Measurements from ENCODE around the gene MICALL1. TPM values are rescaled to one million over a fixed set of nuclear protein-coding genes. Genes with fewer than 3 reads are reported as not detected.

MICALL1 gene
- total and polyA plus RNA-seq, 2 of the 4 experiments (the other 2 are of a cell fraction), result 12.4 to 22.3 TPM

GRCh38 chr22:37932401-37932800 is 26.3 kb downstream of the MICALL1 start:
- POLR2A ChIA-PET (ENCODE audit: unreplicated experiment), result no interaction called here

More at GRCh38 chr22:37932401-37932800, 26.3 kb downstream of the MICALL1 start:
- Histone ChIP-seq H3K9ac (ENCODE audit: low read depth, low read length) (no peak overlapping the region), H2AK9ac (replicated peaks; ENCODE audit: low read depth, low read length, poor library complexity) (no peak overlapping the region), H3K56ac (ENCODE audit: extremely low read depth, insufficient read depth, low read length) (no peak overlapping the region), H2AFZ (replicated peaks; ENCODE audit: low read length, poor library complexity) (no peak overlapping the region), H2AK5ac (ENCODE audit: low read depth, low read length) (no peak overlapping the region), H3K18ac (ENCODE audit: low read depth, low read length) (no peak overlapping the region), H3K4me2 (ENCODE audit: low read depth, low read length) (no peak overlapping the region), H3K14ac (replicated peaks; ENCODE audit: low read depth, low read length) (no peak overlapping the region), H2BK120ac (ENCODE audit: low read depth, low read length) (no peak overlapping the region), H4K20me1 (ENCODE audit: insufficient read depth, low read length) (peaks cover 31% of the 10 kb centered on the region), H3K4ac (ENCODE audit: low read depth, low read length) (no peak overlapping the region), H2BK15ac (ENCODE audit: low read depth, low read length) (no peak overlapping the region), H3K23ac (ENCODE audit: low read depth, low read length) (no peak overlapping the region), H3K27ac (ENCODE audit: insufficient read depth, low read length) (no peak overlapping the region), H3K9me3 (ENCODE audit: control insufficient read depth, insufficient read depth, low read length) (no peaks in the 10 kb centered on the region), H3K27me3 (ENCODE audit: control insufficient read depth, insufficient read depth, low read length) (no peaks in the 10 kb centered on the region), H2BK20ac (ENCODE audit: low read depth, low read length) (no peak overlapping the region), H3K4me3 (ENCODE audit: insufficient read depth, low read depth, low read length) (no peak overlapping the region), H3K4me1 (ENCODE audit: control insufficient read depth, insufficient read depth, low read length) (peaks cover 16% of the 10 kb centered on the region), H4K91ac (ENCODE audit: insufficient read depth, low read depth, low read length) (no peak overlapping the region), H2BK5ac (ENCODE audit: low read depth, low read length, poor library complexity, severe bottlenecking) (no peak overlapping the region), H4K8ac (ENCODE audit: low read depth in 2 of 2, low read length in 2 of 2) (no peak overlapping the region), H3K36me3 (ENCODE audit: control insufficient read depth, insufficient read depth, low read length) (peaks cover 39% of the 10 kb centered on the region), H4K5ac (ENCODE audit: low read depth, low read length) (no peak overlapping the region), H3K79me1 (ENCODE audit: low read depth in 1 of 2, low read length in 2 of 2) (peaks cover 0 to 40% of the 10 kb centered on the region in 2 experiments; a peak in 2 of 4 replicates), H3K9me1 (ENCODE audit: insufficient read depth, low read length) (peaks cover 8% of the 10 kb centered on the region)
- BruUV-seq (replicated peaks), result no TSS peak
- in situ Hi-C loops (cut with MboI; ENCODE audit: low sequenced_read_pairs) (no loop called here), dilution Hi-C loops (cut with HindIII; ENCODE audit: low sequenced_read_pairs, unreplicated experiment) (no loop called here), intact Hi-C loops (cut with micrococcal nuclease) (loop anchor here (5.0 kb wide), 1 partner anchor 115 kb away; no protein-coding TSS in a partner anchor)
- no CpG with 5 or more reads among the region's 10 CpGs for WGBS, 2 experiments (ENCODE audit: extremely low coverage in 2 of 2, insufficient read length in 1 of 2)
- TF ChIP-seq CHD1 (IDR thresholded peaks at IDR 0.05; ENCODE audit: low read depth, low read length), result no peak
- no peak for TF ChIP-seq SMC3 (IDR thresholded peaks at IDR 0.05; ENCODE audit: low read depth, low read length)
- no peak for TF ChIP-seq NFE2L2 (IDR thresholded peaks at IDR 0.05; ENCODE audit: low read depth, low read length)
- no peak for TF ChIP-seq POLR2A (IDR thresholded peaks at IDR 0.05; ENCODE audit: low read depth, low read length)
- ATAC-seq (ENCODE audit: low read depth), result no peak
- DNase-seq, result no peak
- CTCF ChIA-PET, result interaction anchor here (1.2 kb wide), 1 partner anchor 44 kb away, joined by 4 read pairs; no protein-coding TSS in a partner anchor
